ENCODE measurements around the gene GAST. TPM values are rescaled to one million over a fixed set of nuclear protein-coding genes. Genes with fewer than 3 reads are reported as not detected.

The GAST gene
- total and polyA plus RNA-seq, 9 of the 15 experiments (the other 6 are each of a cell fraction or from before 2014, with no cell fraction given), result not detected

GRCh38 chr17:41667280-41668041, 44.7 kb upstream of the GAST start (continued):
- peak; percentile 9 for TF ChIP-seq GTF2B (IDR thresholded peaks at IDR 0.05; ENCODE audit: extremely low read depth, insufficient read length)
- no peak for TF ChIP-seq PRDM10 (IDR thresholded peaks at IDR 0.05; ENCODE audit: partially characterized antibody)
- no peak for TF ChIP-seq NFIX (CRISPR knock-in tag; IDR thresholded peaks at IDR 0.05; ENCODE audit: low read depth)
- no peak for TF ChIP-seq THAP7 (CRISPR knock-in tag; IDR thresholded peaks at IDR 0.05)
- TF ChIP-seq LEF1 (IDR thresholded peaks at IDR 0.05), result peak; percentile 56; the same call in 1 of the 2 replicates
- TF ChIP-seq ESRRA (IDR thresholded peaks at IDR 0.05; ENCODE audit: borderline replicate concordance, low read depth), result no peak; the same call in 1 of the 2 replicates
- no peak for TF ChIP-seq MAX (CRISPR knock-in tag; IDR thresholded peaks at IDR 0.05)
- no peak for TF ChIP-seq STAT5B (CRISPR knock-in tag; IDR thresholded peaks at IDR 0.05)
- TF ChIP-seq ZNF586 (CRISPR knock-in tag; conservative IDR thresholded peaks at IDR 0.05), result no peak
- 0 out of 2 replicates have a peak, but pooled peaks have one; percentile 38 for TF ChIP-seq HINFP (tag; conservative IDR thresholded peaks at IDR 0.05; ENCODE audit: low read depth)
- TF ChIP-seq GTF3C2 (IDR thresholded peaks at IDR 0.05; ENCODE audit: borderline replicate concordance, extremely low read depth, insufficient read length), result no peak
- no peak for TF ChIP-seq ILK (tag; IDR thresholded peaks at IDR 0.05; ENCODE audit: borderline replicate concordance, low read depth)
- no peak for TF ChIP-seq HMGXB4 (CRISPR knock-in tag; IDR thresholded peaks at IDR 0.05)
- peak; percentile 54; the same call in 1 of the 2 replicates for TF ChIP-seq SP1 (CRISPR knock-in tag; IDR thresholded peaks at IDR 0.05)
